ENCODE measurements around the gene OTUD3.

DNA sequence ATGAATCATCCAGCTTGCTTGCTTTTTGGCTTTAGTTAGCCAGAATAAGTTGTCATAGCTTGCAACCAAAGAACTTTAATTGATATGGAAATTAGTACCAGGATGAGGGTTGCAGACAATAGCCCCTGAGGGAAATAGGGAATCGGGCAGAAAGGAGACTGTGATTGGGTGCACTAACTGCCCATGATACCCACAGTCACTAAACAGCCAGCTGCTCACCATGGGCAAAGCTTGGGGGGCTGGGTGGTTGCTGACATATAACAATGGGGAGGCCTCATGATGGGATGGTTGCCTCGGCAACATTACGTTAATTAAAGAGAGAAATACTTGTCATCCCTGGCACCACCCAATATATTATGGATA lies 59.0 kb downstream of the OTUD3 start:
- no peak for TF ChIP-seq EZH2phosphoT487 (IDR thresholded peaks at IDR 0.05; ENCODE audit: borderline replicate concordance)
- TF ChIP-seq, protein P1, sequence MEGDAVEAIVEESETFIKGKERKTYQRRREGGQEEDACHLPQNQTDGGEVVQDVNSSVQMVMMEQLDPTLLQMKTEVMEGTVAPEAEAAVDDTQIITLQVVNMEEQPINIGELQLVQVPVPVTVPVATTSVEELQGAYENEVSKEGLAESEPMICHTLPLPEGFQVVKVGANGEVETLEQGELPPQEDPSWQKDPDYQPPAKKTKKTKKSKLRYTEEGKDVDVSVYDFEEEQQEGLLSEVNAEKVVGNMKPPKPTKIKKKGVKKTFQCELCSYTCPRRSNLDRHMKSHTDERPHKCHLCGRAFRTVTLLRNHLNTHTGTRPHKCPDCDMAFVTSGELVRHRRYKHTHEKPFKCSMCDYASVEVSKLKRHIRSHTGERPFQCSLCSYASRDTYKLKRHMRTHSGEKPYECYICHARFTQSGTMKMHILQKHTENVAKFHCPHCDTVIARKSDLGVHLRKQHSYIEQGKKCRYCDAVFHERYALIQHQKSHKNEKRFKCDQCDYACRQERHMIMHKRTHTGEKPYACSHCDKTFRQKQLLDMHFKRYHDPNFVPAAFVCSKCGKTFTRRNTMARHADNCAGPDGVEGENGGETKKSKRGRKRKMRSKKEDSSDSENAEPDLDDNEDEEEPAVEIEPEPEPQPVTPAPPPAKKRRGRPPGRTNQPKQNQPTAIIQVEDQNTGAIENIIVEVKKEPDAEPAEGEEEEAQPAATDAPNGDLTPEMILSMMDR (conservative IDR thresholded peaks at IDR 0.05; ENCODE audit: low read length): no peak

Data from Loucy (cell line).